Colonic mucosa (tissue), 4 donors: Measurements from ENCODE around the gene ST8SIA6. TPM values are rescaled to one million over a fixed set of nuclear protein-coding genes. Genes with fewer than 3 reads are reported as not detected.

ENCODE experiments used
- DNase-seq: peaks from one replicate; pipeline ENCODE4 v3.0.0-alpha.2; 2020
- H3K27ac ChIP-seq: fragments of 200-600 bp; one replicate; pipeline ENCODE4 v1.8.0; 2021
- H3K27me3 ChIP-seq: fragments of 200-600 bp; one replicate; pipeline ENCODE4 v1.8.0; 2021
- H3K36me3 ChIP-seq: fragments of 200-600 bp; one replicate; pipeline ENCODE4 v1.8.0; 2021
- H3K4me1 ChIP-seq: fragments of 200-600 bp; one replicate; pipeline ENCODE4 v1.8.0; 2021; ENCODE audit warnings: mild to moderate bottlenecking
- H3K4me3 ChIP-seq: fragments of 200-600 bp; one replicate; pipeline ENCODE4 v1.8.0; 2021
- H3K9ac ChIP-seq, 2 donors: one replicate each; pipeline ENCODE4 v1.7.0; 2013; ENCODE audit warnings: control low read depth in 2 of 2, low read depth in 2 of 2, low read length in 2 of 2
- H3K9me3 ChIP-seq: fragments of 200-600 bp; one replicate; pipeline ENCODE4 v1.8.0; 2021
- CTCF ChIP-seq: fragments of 200-600 bp; IDR thresholded peaks from one replicate; pipeline ENCODE4 v1.8.0; 2022; ENCODE audit warnings: antibody characterized with exemption, mild to moderate bottlenecking
- intact Hi-C: fragments of 100-400 bp; cut with DNase I; formaldehyde crosslinking; loops from one replicate; pipeline ENCODE4 v1.14.1; 2022
- total RNA-seq, 2 donors: library from RNA; stranded (reverse); fragmentation: NEBNext Ultra II Directional in 1 of 2; extraction: Animal tissue kit (Norgen Biotek cat#: 25700) in 1 of 2; gene quantifications; one replicate each; pipeline ENCODE4 v1.2.1, GENCODE V29; 2021
- donor health status: healthy.
- donor health status: DM: no; HTN: no; CAD: no.
- donor health status: DM: no; HTN: no; CAD: no.

Gene ST8SIA6
- total RNA-seq, 2 donors from 2014 or later, result 0.94 to 3.5 TPM

GRCh38 chr10:17379151-17379690, 75.2 kb downstream of the ST8SIA6 start:
- intact Hi-C loops, result no loop called here

GRCh38 chr10:17375936-17376584, 78.3 kb downstream of the ST8SIA6 start:
- Histone ChIP-seq H3K4me3 (no peak overlapping the region), H3K27me3 (no peaks in the 10 kb centered on the region), H3K4me1 (no peaks in the 10 kb centered on the region), H3K9ac (no peak overlapping the region), H3K27ac (no peak overlapping the region), H3K9me3 (no peaks in the 10 kb centered on the region), H3K36me3 (no peaks in the 10 kb centered on the region)
- DNase-seq, result no peak
- no peak for TF ChIP-seq CTCF
- intact Hi-C loops, result no loop called here

More at GRCh38 chr10:17379151-17379690, 75.2 kb downstream of the ST8SIA6 start:
- DNase-seq, result no peak
- Histone ChIP-seq H3K27ac (no peak overlapping the region), H3K4me3 (no peak overlapping the region), H3K9me3 (no peaks in the 10 kb centered on the region), H3K27me3 (no peaks in the 10 kb centered on the region), H3K9ac (no peak overlapping the region), H3K36me3 (no peaks in the 10 kb centered on the region), H3K4me1 (no peaks in the 10 kb centered on the region)
- no peak for TF ChIP-seq CTCF

GRCh38 chr10:17368708-17369272, 85.6 kb downstream of the ST8SIA6 start:
- intact Hi-C loops, result no loop called here
- H3K27me3 ChIP-seq, result no peaks in the 10 kb centered on the region
- H3K27ac ChIP-seq, result no peak overlapping the region

GRCh38 chr10:17366705-17367104, 87.7 kb downstream of the ST8SIA6 start:
- no peak for DNase-seq
- H3K9ac ChIP-seq, result no peak overlapping the region
- intact Hi-C loops, result no loop called here
- H3K27ac ChIP-seq, result no peak overlapping the region
- H3K4me3 ChIP-seq, result no peak overlapping the region
- no peaks in the 10 kb centered on the region for H3K4me1 ChIP-seq
- no peaks in the 10 kb centered on the region for H3K9me3 ChIP-seq
- H3K27me3 ChIP-seq, result no peaks in the 10 kb centered on the region
- H3K36me3 ChIP-seq, result no peaks in the 10 kb centered on the region
- TF ChIP-seq CTCF, result no peak

More at GRCh38 chr10:17368708-17369272, 85.6 kb downstream of the ST8SIA6 start:
- Histone ChIP-seq H3K9me3 (no peaks in the 10 kb centered on the region), H3K36me3 (no peaks in the 10 kb centered on the region), H3K9ac (no peak overlapping the region), H3K4me1 (no peaks in the 10 kb centered on the region), H3K4me3 (no peak overlapping the region)
- no peak for DNase-seq
- TF ChIP-seq CTCF, result no peak

GRCh38 chr10:17365402-17365801, 89.0 kb downstream of the ST8SIA6 start:
- intact Hi-C loops, result no loop called here
- no peak overlapping the region for H3K9ac ChIP-seq

More at GRCh38 chr10:17365402-17365801, 89.0 kb downstream of the ST8SIA6 start:
- no peak overlapping the region for H3K4me3 ChIP-seq
- no peak for TF ChIP-seq CTCF
- DNase-seq, result no peak
- H3K27ac ChIP-seq, result no peak overlapping the region
- no peaks in the 10 kb centered on the region for H3K27me3 ChIP-seq
- no peaks in the 10 kb centered on the region for H3K9me3 ChIP-seq
- H3K36me3 ChIP-seq, result no peaks in the 10 kb centered on the region
- no peaks in the 10 kb centered on the region for H3K4me1 ChIP-seq
